Tibial artery (tissue), 4 donors: ENCODE measurements around the gene AK3.
"Not testable (repeated sequence)": the region's sequence is repeated elsewhere in the genome, so short reads cannot be mapped to it uniquely, and the experiment has no call there.

Source experiments
- DNase-seq, 2 donors: peaks; one replicate each; pipeline ENCODE4 v3.0.0-alpha.2; 2019
- H3K27ac ChIP-seq, 2 donors: fragments of 200-600 bp; sonication (generic) in 1 of 2; 1 replicate in 1 of 2; 2 replicates in 1 of 2; pipeline ENCODE4 v1.5.1; 2018 to 2019; ENCODE audit warnings: mild to moderate bottlenecking in 1 of 2
- H3K27me3 ChIP-seq, 2 donors: fragments of 200-600 bp; sonication (generic) in 1 of 2; one replicate each; pipeline versions ENCODE4 v1.5.1 to v1.6.0; 2016 to 2019
- H3K36me3 ChIP-seq, 3 donors: fragments of 200-600 bp; sonication (generic) in 2 of 3; one replicate each; pipeline ENCODE4 v1.5.1; 2016 to 2019; ENCODE audit warnings: mild to moderate bottlenecking in 2 of 3
- H3K4me1 ChIP-seq, 4 donors: fragments of 200-600 bp; sonication (generic) in 2 of 4; 1 replicate in 3 of 4; 2 replicates in 1 of 4; pipeline ENCODE4 v1.5.1; 2016 to 2019
- H3K4me3 ChIP-seq, 2 donors: fragments of 200-600 bp; sonication (generic) in 1 of 2; 1 replicate in 1 of 2; 2 replicates in 1 of 2; pipeline ENCODE4 v1.5.1; 2018 to 2019; ENCODE audit warnings: mild to moderate bottlenecking in 2 of 2
- H3K9me3 ChIP-seq, 3 donors: fragments of 200-600 bp; sonication (generic) in 1 of 3; one replicate each; pipeline ENCODE4 v1.5.1; 2016 to 2019
- CTCF ChIP-seq, 2 experiments: fragments of 200-600 bp in 1 of 2; fragments of 450-650 bp in 1 of 2; IDR thresholded peaks; one replicate each; pipeline ENCODE4 v1.5.1; 2017 to 2019; ENCODE audit warnings: antibody characterized with exemption in 2 of 2, mild to moderate bottlenecking in 1 of 2, moderate library complexity in 1 of 2
- intact Hi-C: fragments of 100-400 bp; cut with DNase I; formaldehyde crosslinking; loops from one replicate; pipeline ENCODE4 v1.15.0; 2023; ENCODE audit warnings: low total_unique reads

The AK3 gene

DNA sequence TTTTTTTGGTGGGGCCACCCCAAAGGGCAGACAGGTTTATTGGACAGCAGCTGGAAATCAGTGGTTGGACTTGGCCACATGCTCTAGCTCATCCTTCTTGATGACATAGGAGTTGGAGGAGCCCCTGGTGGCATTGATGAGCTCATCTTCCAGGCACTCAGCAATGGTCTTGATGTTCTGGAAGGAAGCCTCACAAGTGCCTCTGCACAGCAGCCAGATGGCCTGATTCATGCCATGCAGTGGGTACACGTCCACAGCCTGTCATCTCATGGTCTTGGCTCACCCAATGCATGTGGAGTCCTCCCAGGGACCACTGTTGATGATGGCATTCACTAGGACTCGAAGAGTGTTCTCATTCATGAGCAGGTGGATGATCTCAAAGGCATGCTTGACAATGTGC lies 40.4 kb upstream of the AK3 start:
- H3K4me3 ChIP-seq, result no peak overlapping the region
- H3K9me3 ChIP-seq, result no peaks in the 10 kb centered on the region
- H3K27ac ChIP-seq, result no peak overlapping the region
- no peaks in the 10 kb centered on the region for H3K27me3 ChIP-seq
- intact Hi-C loops, result no loop called here
- TF ChIP-seq CTCF (IDR thresholded peaks at IDR 0.05), result no peak
- no peaks in the 10 kb centered on the region for H3K4me1 ChIP-seq
- no peaks in the 10 kb centered on the region for H3K36me3 ChIP-seq
- DNase-seq, result no peak

GRCh38 chr9:4780651-4781050 lies 39.6 kb upstream of the AK3 start:
- intact Hi-C loops, result no loop called here
- Histone ChIP-seq H3K4me1 (no peaks in the 10 kb centered on the region), H3K36me3 (no peaks in the 10 kb centered on the region), H3K27me3 (no peaks in the 10 kb centered on the region), H3K27ac (no peak overlapping the region), H3K4me3 (no peak overlapping the region), H3K9me3 (no peaks in the 10 kb centered on the region)
- DNase-seq, result no peak
- no peak for TF ChIP-seq CTCF (IDR thresholded peaks at IDR 0.05)

- H3K4me3 ChIP-seq, H3K27me3 ChIP-seq, H3K9me3 ChIP-seq, H3K27ac ChIP-seq, DNase-seq, intact Hi-C loops, H3K36me3 ChIP-seq: not testable (repeated sequence)
- H3K4me1 ChIP-seq, result peaks cover 0 to 12% (median 5%) of the 10 kb centered on the region in 4 donors
Measured at GRCh38 chr9:4774958-4775357, 34.0 kb upstream of the AK3 start.

DNA sequence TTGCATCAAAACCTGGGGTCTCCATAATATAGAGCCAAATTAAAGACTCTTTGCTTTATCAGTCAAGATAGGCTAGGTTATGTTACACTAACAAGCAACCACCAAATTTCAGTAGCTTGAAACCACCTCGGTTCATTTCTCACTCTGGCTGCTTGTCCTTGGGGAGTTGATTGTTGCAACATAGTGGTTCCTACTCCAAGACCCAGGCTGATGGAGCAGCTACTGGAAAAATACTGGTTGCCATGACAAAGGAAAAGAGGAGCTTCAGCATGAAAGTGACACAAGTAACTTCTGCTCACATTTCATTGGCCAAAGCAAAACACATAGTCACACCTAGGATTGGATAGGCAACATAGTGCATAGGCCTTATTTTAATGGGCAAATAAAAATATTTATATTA lies 33.2 kb upstream of the AK3 start:
- H3K27ac ChIP-seq, result peak overlapping the region; percentile 11 to 33
- no peaks in the 10 kb centered on the region for H3K36me3 ChIP-seq
- no peaks in the 10 kb centered on the region for H3K27me3 ChIP-seq
- intact Hi-C loops, result no loop called here
- peaks cover 0 to 12% (median 5%) of the 10 kb centered on the region in 4 donors for H3K4me1 ChIP-seq
- H3K9me3 ChIP-seq, result no peaks in the 10 kb centered on the region
- DNase-seq, result peak; percentile 72 to 79
- H3K4me3 ChIP-seq, result no peak overlapping the region
- peak in 1 of 2 experiments; percentile 29 for TF ChIP-seq CTCF (IDR thresholded peaks at IDR 0.05)

DNA sequence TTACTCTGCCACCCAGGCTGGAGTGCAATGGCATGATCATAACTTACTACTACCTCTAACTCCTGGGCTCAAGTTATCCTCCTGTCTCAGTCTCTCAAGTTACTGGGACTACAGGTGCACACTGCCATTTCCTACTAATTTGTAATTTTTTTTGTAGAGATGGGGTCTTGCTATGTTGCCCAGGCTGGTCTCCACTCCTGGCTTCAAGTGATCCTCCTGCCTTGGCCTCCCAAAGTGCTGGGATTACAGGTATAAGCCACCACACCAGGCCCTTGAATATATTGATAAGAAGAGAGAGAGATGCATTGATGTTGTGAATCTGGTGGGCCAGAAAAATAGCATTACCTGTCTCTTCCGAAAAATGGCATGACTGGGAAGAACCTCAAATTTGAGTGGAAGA lies 30.8 kb upstream of the AK3 start:
- intact Hi-C loops, result no loop called here
- TF ChIP-seq CTCF (IDR thresholded peaks at IDR 0.05), result no peak
- no peak overlapping the region for H3K4me3 ChIP-seq
- H3K4me1 ChIP-seq, result peaks cover 0 to 12% (median 5%) of the 10 kb centered on the region in 4 donors
- H3K36me3 ChIP-seq, result no peaks in the 10 kb centered on the region
- no peak for DNase-seq
- H3K27ac ChIP-seq, result no peak overlapping the region
- no peaks in the 10 kb centered on the region for H3K27me3 ChIP-seq
- no peaks in the 10 kb centered on the region for H3K9me3 ChIP-seq

- Histone ChIP-seq H3K9me3 (no peaks in the 10 kb centered on the region), H3K4me1 (peaks cover 0 to 10% (median 5%) of the 10 kb centered on the region in 4 donors), H3K27ac (no peak overlapping the region), H3K36me3 (no peaks in the 10 kb centered on the region), H3K27me3 (no peaks in the 10 kb centered on the region), H3K4me3 (no peak overlapping the region)
- no peak for TF ChIP-seq CTCF (IDR thresholded peaks at IDR 0.05)
- no peak for DNase-seq
- intact Hi-C loops, result no loop called here
Measured at GRCh38 chr9:4769321-4770080, 28.5 kb upstream of the AK3 start.
